H1 (cell line): Measurements from ENCODE around the gene EVI2A. TPM values are rescaled to one million over a fixed set of nuclear protein-coding genes. Genes with fewer than 3 reads are reported as not detected.

ENCODE experiments used
- CTCF ChIA-PET: fragments of 300-600 bp; sonication (Branson Sonifier 250); formaldehyde crosslinking; loops from one replicate; lab custom pipeline; 2021; ENCODE audit not compliant: partially characterized antibody; lab: Charles Lee
- POLR2A ChIA-PET: fragments of 300-600 bp; sonication (Branson Sonifier 250); formaldehyde crosslinking; loops from one replicate; lab custom pipeline; 2021; ENCODE audit warnings: inconsistent platforms; ENCODE audit not compliant: partially characterized antibody; lab: Charles Lee
- DNase-seq, 2 experiments: peaks; one replicate each; pipeline versions ENCODE4 v3.0.0 to v3.0.0-alpha.2; 2010 to 2022; ENCODE audit warnings: low spot score in 2 of 2, low read depth in 1 of 2, mixed read lengths in 1 of 2
- FAIRE-seq: peaks from 2 replicates; lab custom pipeline; 2011; peaks lifted over from hg19 to GRCh38; lab: Jason Lieb, UNC
- H2AFZ ChIP-seq: 2 replicates; pipeline ENCODE4 v1.8.1; 2012; ENCODE audit warnings: low read length, inconsistent platforms
- H2AK5ac ChIP-seq: 2 replicates; pipeline ENCODE4 v1.6.1; 2013; ENCODE audit warnings: low read depth, low read length
- H2BK120ac ChIP-seq: replicated peaks from 2 replicates; pipeline ENCODE3; 2013; ENCODE audit warnings: low read depth, low read length, inconsistent platforms
- H2BK12ac ChIP-seq: 2 replicates; pipeline ENCODE4 v1.6.1; 2013; ENCODE audit warnings: low read depth, low read length
- H2BK15ac ChIP-seq: 2 replicates; pipeline ENCODE4 v1.6.1; 2013; ENCODE audit warnings: low read length
- H2BK20ac ChIP-seq: 2 replicates; pipeline ENCODE4 v1.6.1; 2013; ENCODE audit warnings: low read length
- H2BK5ac ChIP-seq: 2 replicates; pipeline ENCODE4 v1.6.1; 2013; ENCODE audit warnings: low read depth, low read length
- H3K14ac ChIP-seq: 2 replicates; pipeline ENCODE4 v1.6.1; 2013; ENCODE audit warnings: inconsistent platforms; ENCODE audit not compliant: insufficient read length
- H3K18ac ChIP-seq: 2 replicates; pipeline ENCODE4 v1.6.1; 2013; ENCODE audit warnings: low read length; ENCODE audit errors: extremely low read depth
- H3K23ac ChIP-seq: 2 replicates; pipeline ENCODE4 v1.6.1; 2013; ENCODE audit warnings: inconsistent platforms; ENCODE audit not compliant: insufficient read length
- H3K23me2 ChIP-seq: 2 replicates; pipeline ENCODE4 v1.6.1; 2013; ENCODE audit warnings: low read depth, low read length
- H3K27ac ChIP-seq: 2 replicates; pipeline ENCODE4 v1.6.1; 2011; ENCODE audit warnings: low read depth, low read length, inconsistent platforms
- H3K27me3 ChIP-seq, 4 experiments: replicated peaks in 1 of 4; 1 replicate in 1 of 4; 2 replicates in 3 of 4; pipeline versions ENCODE4 v1.6.1 to v1.8.1; 2011 to 2013; ENCODE audit warnings: low read length in 3 of 4, mild to moderate bottlenecking in 3 of 4, inconsistent platforms in 2 of 4, mixed read lengths in 2 of 4, moderate library complexity in 1 of 4; ENCODE audit not compliant: control insufficient read depth in 3 of 4, insufficient read depth in 3 of 4; ENCODE audit errors: extremely low read depth in 1 of 4
- H3K36me3 ChIP-seq, 4 experiments: 2 replicates each; pipeline versions ENCODE4 v1.6.1 to v1.8.1; 2011 to 2013; ENCODE audit warnings: mild to moderate bottlenecking in 4 of 4, low read length in 3 of 4, moderate library complexity in 2 of 4, control low read depth in 1 of 4, inconsistent platforms in 1 of 4; ENCODE audit not compliant: insufficient read depth in 4 of 4, control insufficient read depth in 2 of 4
- H3K4ac ChIP-seq: replicated peaks from 2 replicates; pipeline ENCODE3; 2013; ENCODE audit warnings: low read length, low read depth, mixed read lengths, inconsistent platforms; ENCODE audit not compliant: insufficient read length
- H3K4me1 ChIP-seq, 4 experiments: replicated peaks in 1 of 4; 1 replicate in 1 of 4; 2 replicates in 3 of 4; pipeline versions ENCODE4 v1.6.1 to v1.8.1; 2011 to 2013; ENCODE audit warnings: low read length in 3 of 4, inconsistent platforms in 2 of 4, mixed read lengths in 1 of 4; ENCODE audit not compliant: insufficient read depth in 4 of 4, control insufficient read depth in 3 of 4
- H3K4me2 ChIP-seq, 2 experiments: 2 replicates each; pipeline versions ENCODE4 v1.6.1 to v1.8.1; 2011 to 2013; ENCODE audit warnings: low read depth in 2 of 2, low read length in 2 of 2, control low read depth in 1 of 2, inconsistent platforms in 1 of 2, mild to moderate bottlenecking in 1 of 2; ENCODE audit not compliant: insufficient read depth in 1 of 2
- H3K4me3 ChIP-seq, 4 experiments: fragments of 200-600, 300-600 bp in 1 of 4; sonication (generic), shearing (Covaris generic), sonication (Bioruptor Twin) in 1 of 4; 2 replicates each; pipeline versions ENCODE4 v1.5.1 to v1.8.1; 2011 to 2016; ENCODE audit warnings: low read length in 4 of 4, low read depth in 3 of 4, control low read depth in 2 of 4, inconsistent platforms in 2 of 4, mild to moderate bottlenecking in 2 of 4, mixed read lengths in 1 of 4, moderate library complexity in 1 of 4; ENCODE audit not compliant: insufficient read depth in 2 of 4; ENCODE audit errors: extremely low read depth in 1 of 4
- H3K56ac ChIP-seq: replicated peaks from 2 replicates; pipeline ENCODE3; 2013; ENCODE audit warnings: low read depth, mild to moderate bottlenecking, mixed read lengths, low read length, inconsistent platforms; ENCODE audit not compliant: insufficient read length
- H3K79me1 ChIP-seq: 2 replicates; pipeline ENCODE4 v1.6.1; 2013; ENCODE audit warnings: low read depth, low read length, control low read depth
- H3K79me2 ChIP-seq, 2 experiments: 2 replicates each; pipeline versions ENCODE4 v1.6.1 to v1.8.1; 2012 to 2013; ENCODE audit warnings: low read length in 2 of 2, mild to moderate bottlenecking in 2 of 2, inconsistent platforms in 1 of 2; ENCODE audit not compliant: insufficient read depth in 2 of 2, control insufficient read depth in 1 of 2
- H3K9ac ChIP-seq, 4 experiments: replicated peaks in 1 of 4; 1 replicate in 1 of 4; 2 replicates in 3 of 4; pipeline versions ENCODE4 v1.6.1 to v1.8.1; 2011 to 2013; ENCODE audit warnings: low read depth in 3 of 4, low read length in 3 of 4, control low read depth in 2 of 4, mild to moderate bottlenecking in 2 of 4, moderate library complexity in 2 of 4, inconsistent platforms in 1 of 4; ENCODE audit errors: extremely low read depth in 1 of 4
- H3K9me3 ChIP-seq, 2 experiments: 2 replicates each; pipeline versions ENCODE4 v1.6.1 to v1.8.1; 2012 to 2013; ENCODE audit warnings: mild to moderate bottlenecking in 2 of 2, moderate library complexity in 2 of 2, control low read depth in 1 of 2, inconsistent platforms in 1 of 2, low read depth in 1 of 2, low read length in 1 of 2, mixed read lengths in 1 of 2; ENCODE audit not compliant: insufficient read depth in 2 of 2
- H4K20me1 ChIP-seq, 2 experiments: replicated peaks in 1 of 2; 2 replicates each; pipeline versions ENCODE3 to v1.8.1; 2011 to 2013; ENCODE audit warnings: inconsistent platforms in 2 of 2, low read length in 2 of 2, mild to moderate bottlenecking in 1 of 2; ENCODE audit not compliant: insufficient read depth in 2 of 2, control insufficient read depth in 1 of 2
- H4K5ac ChIP-seq: 2 replicates; pipeline ENCODE4 v1.6.1; 2013; ENCODE audit warnings: low read length, low read depth, mixed read lengths, inconsistent platforms; ENCODE audit not compliant: insufficient read length
- H4K8ac ChIP-seq: 2 replicates; pipeline ENCODE4 v1.8.0; 2013; ENCODE audit warnings: mild to moderate bottlenecking, moderate library complexity, low read length, inconsistent platforms; ENCODE audit not compliant: insufficient read depth; ENCODE audit errors: extremely low read depth
- H4K91ac ChIP-seq: replicated peaks from 2 replicates; pipeline ENCODE3; 2013; ENCODE audit warnings: low read length, mixed read lengths, inconsistent platforms; ENCODE audit not compliant: insufficient read length
- CBX5 ChIP-seq: fragments of 300-800, 300-1000 bp; sonication (generic); IDR thresholded peaks from 2 replicates; pipeline ENCODE4 v1.7.1; 2016; ENCODE audit warnings: antibody characterized with exemption, low read length, low read depth
- WGBS, 2 experiments: shearing (Covaris generic) in 1 of 2; methylation state at CpG; one replicate each; pipeline versions ENCODE4 v1.1.6 to v1.1.7; 2013 to 2015; ENCODE audit warnings: low lambda C conversion rate in 2 of 2, mixed read lengths in 2 of 2, inconsistent platforms in 1 of 2, low coverage in 1 of 2, missing lambda C conversion rate in 1 of 2; ENCODE audit not compliant: insufficient replicate concordance in 2 of 2, insufficient coverage in 1 of 2, insufficient read length in 1 of 2; ENCODE audit errors: extremely low coverage in 1 of 2, missing lambda C conversion rate in 1 of 2; 5-methylcytosine and 5-hydroxymethylcytosine counted together
- polyA plus RNA-seq, 7 experiments: library from polyadenylated mRNA; depleted of rRNA in 3 of 7; stranded (reverse) in 5 of 7; unstranded in 2 of 7; fragments of >200 nt in 5 of 7; fragments of 200-250 nt in 2 of 7; gene quantifications; 1 replicate in 5 of 7; 2 replicates in 1 of 7; 4 replicates in 1 of 7; pipeline versions ENCODE4 v1.2.1 to v1.2.3, GENCODE V29; 2011 to 2013; ENCODE audit warnings: missing spikeins in 2 of 7, mixed read lengths in 2 of 7
- total RNA-seq: library from RNA; stranded (reverse); fragmentation: NEBNext Ultra II Directional; extraction: Animal tissue kit (Norgen Biotek cat#: 25700); gene quantifications from 2 replicates; pipeline ENCODE4 v1.2.1, GENCODE V29; 2021

Gene EVI2A
- total and polyA plus RNA-seq, 2 of the 8 experiments (the other 6 are each of a cell fraction or from before 2014, with no cell fraction given) = not detected

DNA sequence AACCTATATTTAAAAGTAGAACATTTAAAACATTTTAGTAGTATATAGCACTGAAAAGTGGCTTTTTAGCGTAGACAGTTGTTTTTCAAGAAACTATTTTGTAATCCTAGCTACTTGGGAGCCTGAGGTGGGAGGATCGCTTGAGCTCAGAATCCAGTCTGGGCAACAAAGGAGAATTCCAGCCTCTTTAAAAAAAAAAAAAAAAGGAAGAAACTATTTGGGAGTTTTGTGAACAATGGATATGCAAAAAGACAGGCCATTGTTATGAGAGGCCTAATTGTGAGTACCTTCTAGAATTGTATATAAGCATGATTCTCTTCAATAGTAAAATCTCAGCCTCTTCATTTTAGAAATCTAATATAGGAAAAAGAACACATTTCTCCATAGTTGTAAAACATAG, 42.0 kb downstream of the EVI2A start:
- Histone ChIP-seq H3K4me1 (peaks cover 0 to 4% (median 3%) of the 10 kb centered on the region in 4 experiments; a peak in 1 of 7 replicates), H2BK5ac (no peak overlapping the region), H3K9me3 (no peaks in the 10 kb centered on the region), H3K79me2 (no peaks in the 10 kb centered on the region), H2BK120ac (no peak overlapping the region), H3K4ac (no peak overlapping the region), H2BK20ac (no peak overlapping the region), H4K20me1 (no peaks in the 10 kb centered on the region), H3K18ac (no peak overlapping the region), H3K23ac (no peak overlapping the region), H3K27me3 (no peaks in the 10 kb centered on the region), H3K4me2 (no peak overlapping the region), H2BK12ac (no peak overlapping the region), H3K4me3 (no peak overlapping the region), H3K9ac (no peak overlapping the region), H4K5ac (no peak overlapping the region), H2AFZ (no peak overlapping the region), H3K23me2 (no peaks in the 10 kb centered on the region), H4K8ac (no peak overlapping the region), H2BK15ac (no peak overlapping the region), H3K79me1 (no peaks in the 10 kb centered on the region), H3K14ac (no peak overlapping the region), H4K91ac (no peak overlapping the region), H3K27ac (no peak overlapping the region), H2AK5ac (no peak overlapping the region), H3K36me3 (0 out of 8 replicates have a peak, but pooled peaks cover 0 to 6% (median 1%) of the 10 kb centered on the region in 4 experiments), H3K56ac (no peak overlapping the region)
- ChIA-PET POLR2A (no interaction called here), CTCF (interaction anchor here (1.0 kb wide), 1 partner anchor 10 kb away, joined by 3 read pairs; no protein-coding TSS in a partner anchor)
- WGBS, 2 experiments = 49% methylated on average over 2 of the region's 2 CpGs; no CpG with 5 or more reads in 1 of the 2 experiments
- FAIRE-seq (no peak), DNase-seq (peak in 1 of 2 experiments; percentile 7)
- TF ChIP-seq CBX5 = no peak
